Neural cell (in vitro differentiated cells): ENCODE results near the gene BCAP29. TPM values are rescaled to one million over a fixed set of nuclear protein-coding genes. Genes with fewer than 3 reads are reported as not detected.

Source experiments
- H2AFZ ChIP-seq: fragments of 200-600, 300-800 bp; sonication (generic), shearing (Covaris generic); 2 replicates; pipeline ENCODE4 v1.6.0; 2014; ENCODE audit warnings: low read depth, mild to moderate bottlenecking, antibody characterized with exemption, low read length, moderate library complexity
- H3F3A ChIP-seq: fragments of 200-600 bp; shearing (Covaris generic); 2 replicates; pipeline ENCODE4 v1.6.1; 2016; ENCODE audit warnings: mild to moderate bottlenecking, moderate library complexity, mixed read lengths, antibody characterized with exemption, low read length; ENCODE audit not compliant: insufficient read depth, poor library complexity, severe bottlenecking
- H3K27ac ChIP-seq: fragments of 200-600, 300-800 bp; sonication (generic), shearing (Covaris generic); 2 replicates; pipeline ENCODE4 v1.5.1; 2014; ENCODE audit warnings: mild to moderate bottlenecking, low read length, moderate library complexity
- H3K27me3 ChIP-seq: fragments of 300-800, 200-600 bp; sonication (generic), shearing (Covaris generic); 2 replicates; pipeline ENCODE4 v1.6.0; 2014; ENCODE audit warnings: mild to moderate bottlenecking, low read depth, low read length, moderate library complexity; ENCODE audit not compliant: insufficient read depth
- H3K36me3 ChIP-seq: fragments of 300-800, 200-600 bp; sonication (generic), shearing (Covaris generic); 2 replicates; pipeline ENCODE4 v1.5.1; 2014; ENCODE audit warnings: mild to moderate bottlenecking, antibody characterized with exemption, low read length, moderate library complexity; ENCODE audit not compliant: insufficient read depth
- H3K4me2 ChIP-seq: fragments of 300-800, 200-600 bp; sonication (generic), shearing (Covaris generic); 2 replicates; pipeline ENCODE4 v1.6.0; 2014; ENCODE audit warnings: mild to moderate bottlenecking, low read length
- H3K4me3 ChIP-seq: fragments of 300-800, 200-600 bp; sonication (generic), shearing (Covaris generic); 2 replicates; pipeline ENCODE4 v1.5.1; 2014; ENCODE audit warnings: mild to moderate bottlenecking, low read length, moderate library complexity
- H3K79me2 ChIP-seq: fragments of 200-600 bp; shearing (Covaris generic); replicated peaks from 2 replicates; pipeline ENCODE4 v1.6.0; 2014; ENCODE audit warnings: mild to moderate bottlenecking, low read length, moderate library complexity; ENCODE audit not compliant: insufficient read depth
- H3K9ac ChIP-seq: fragments of 300-800, 200-600 bp; sonication (generic), shearing (Covaris generic); 2 replicates; pipeline ENCODE4 v1.6.1; 2016; ENCODE audit warnings: mild to moderate bottlenecking, low read length, mixed read lengths
- H3K9me2 ChIP-seq: fragments of 200-600 bp; shearing (Covaris generic); 2 replicates; pipeline ENCODE4 v1.6.1; 2016; ENCODE audit warnings: mild to moderate bottlenecking, low read length, mixed read lengths; ENCODE audit not compliant: insufficient read depth
- H3K9me3 ChIP-seq: fragments of 200-600, 300-800 bp; sonication (generic), shearing (Covaris generic); 2 replicates; pipeline ENCODE4 v1.6.1; 2016; ENCODE audit warnings: mild to moderate bottlenecking, mixed run types, low read length, moderate library complexity, mixed read lengths
- H4K20me1 ChIP-seq: fragments of 200-600 bp; shearing (Covaris generic); 2 replicates; pipeline ENCODE4 v1.6.1; 2016; ENCODE audit warnings: mild to moderate bottlenecking, mixed run types; ENCODE audit not compliant: insufficient read depth
- CTCF ChIP-seq: fragments of 450-650 bp; IDR thresholded peaks from 2 replicates; pipeline ENCODE4 v1.5.1; 2014; ENCODE audit warnings: antibody characterized with exemption, mild to moderate bottlenecking, moderate library complexity; ENCODE audit not compliant: poor library complexity, severe bottlenecking
- EP300 ChIP-seq: fragments of 450-650 bp; conservative IDR thresholded peaks from 2 replicates; pipeline ENCODE4 v1.6.1; 2014; ENCODE audit warnings: antibody characterized with exemption, mild to moderate bottlenecking, moderate library complexity; ENCODE audit not compliant: poor library complexity, severe bottlenecking
- EZH2 ChIP-seq: fragments of 200-600, 300-800 bp; shearing (Covaris generic), sonication (generic); IDR thresholded peaks from 2 replicates; pipeline ENCODE4 v1.6.1; 2014; ENCODE audit warnings: antibody characterized with exemption, low read length, borderline replicate concordance, mild to moderate bottlenecking; ENCODE audit not compliant: insufficient read depth, poor library complexity, severe bottlenecking
- MXI1 ChIP-seq: fragments of 450-650 bp; conservative IDR thresholded peaks from 2 replicates; pipeline ENCODE4 v1.6.1; 2014; ENCODE audit warnings: antibody characterized with exemption, mild to moderate bottlenecking; ENCODE audit not compliant: poor library complexity, severe bottlenecking
- POLR2AphosphoS5 ChIP-seq: IDR thresholded peaks from 2 replicates; pipeline ENCODE4 v1.6.1; 2012
- RAD21 ChIP-seq: fragments of 450-650 bp; conservative IDR thresholded peaks from 2 replicates; pipeline ENCODE4 v1.6.1; 2014; ENCODE audit warnings: antibody characterized with exemption, mild to moderate bottlenecking, moderate library complexity
- SMC3 ChIP-seq: fragments of 450-650 bp; conservative IDR thresholded peaks from 2 replicates; pipeline ENCODE4 v1.6.1; 2014; ENCODE audit warnings: antibody characterized with exemption, mild to moderate bottlenecking, moderate library complexity; ENCODE audit not compliant: poor library complexity
- TAF1 ChIP-seq: IDR thresholded peaks from 2 replicates; pipeline ENCODE4 v1.6.1; 2012; ENCODE audit warnings: low read depth
- polyA plus RNA-seq: library from polyadenylated mRNA; depleted of rRNA; stranded (reverse); fragments of >200 nt; gene quantifications from 2 replicates; pipeline ENCODE4 v1.2.3, GENCODE V29; 2014
- TF ChIP-seq, protein P1 (sequence below): IDR thresholded peaks from 2 replicates; pipeline ENCODE4 v1.6.1; 2012; ENCODE audit warnings: borderline replicate concordance

Gene BCAP29
- polyA plus RNA-seq, 1 donor from 2014 or later: 51.5 TPM

- TF ChIP-seq EZH2: no peak
- TF ChIP-seq RAD21: no peak
- TF ChIP-seq, protein P1, sequence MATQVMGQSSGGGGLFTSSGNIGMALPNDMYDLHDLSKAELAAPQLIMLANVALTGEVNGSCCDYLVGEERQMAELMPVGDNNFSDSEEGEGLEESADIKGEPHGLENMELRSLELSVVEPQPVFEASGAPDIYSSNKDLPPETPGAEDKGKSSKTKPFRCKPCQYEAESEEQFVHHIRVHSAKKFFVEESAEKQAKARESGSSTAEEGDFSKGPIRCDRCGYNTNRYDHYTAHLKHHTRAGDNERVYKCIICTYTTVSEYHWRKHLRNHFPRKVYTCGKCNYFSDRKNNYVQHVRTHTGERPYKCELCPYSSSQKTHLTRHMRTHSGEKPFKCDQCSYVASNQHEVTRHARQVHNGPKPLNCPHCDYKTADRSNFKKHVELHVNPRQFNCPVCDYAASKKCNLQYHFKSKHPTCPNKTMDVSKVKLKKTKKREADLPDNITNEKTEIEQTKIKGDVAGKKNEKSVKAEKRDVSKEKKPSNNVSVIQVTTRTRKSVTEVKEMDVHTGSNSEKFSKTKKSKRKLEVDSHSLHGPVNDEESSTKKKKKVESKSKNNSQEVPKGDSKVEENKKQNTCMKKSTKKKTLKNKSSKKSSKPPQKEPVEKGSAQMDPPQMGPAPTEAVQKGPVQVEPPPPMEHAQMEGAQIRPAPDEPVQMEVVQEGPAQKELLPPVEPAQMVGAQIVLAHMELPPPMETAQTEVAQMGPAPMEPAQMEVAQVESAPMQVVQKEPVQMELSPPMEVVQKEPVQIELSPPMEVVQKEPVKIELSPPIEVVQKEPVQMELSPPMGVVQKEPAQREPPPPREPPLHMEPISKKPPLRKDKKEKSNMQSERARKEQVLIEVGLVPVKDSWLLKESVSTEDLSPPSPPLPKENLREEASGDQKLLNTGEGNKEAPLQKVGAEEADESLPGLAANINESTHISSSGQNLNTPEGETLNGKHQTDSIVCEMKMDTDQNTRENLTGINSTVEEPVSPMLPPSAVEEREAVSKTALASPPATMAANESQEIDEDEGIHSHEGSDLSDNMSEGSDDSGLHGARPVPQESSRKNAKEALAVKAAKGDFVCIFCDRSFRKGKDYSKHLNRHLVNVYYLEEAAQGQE: no peak
- TF ChIP-seq MXI1: no peak
- no peak for TF ChIP-seq SMC3
- no peak for TF ChIP-seq CTCF
- no peak for TF ChIP-seq TAF1
These were observed 527 bp upstream of the BCAP29 start for GRCh38 chr7:107579554-107579884.

DNA sequence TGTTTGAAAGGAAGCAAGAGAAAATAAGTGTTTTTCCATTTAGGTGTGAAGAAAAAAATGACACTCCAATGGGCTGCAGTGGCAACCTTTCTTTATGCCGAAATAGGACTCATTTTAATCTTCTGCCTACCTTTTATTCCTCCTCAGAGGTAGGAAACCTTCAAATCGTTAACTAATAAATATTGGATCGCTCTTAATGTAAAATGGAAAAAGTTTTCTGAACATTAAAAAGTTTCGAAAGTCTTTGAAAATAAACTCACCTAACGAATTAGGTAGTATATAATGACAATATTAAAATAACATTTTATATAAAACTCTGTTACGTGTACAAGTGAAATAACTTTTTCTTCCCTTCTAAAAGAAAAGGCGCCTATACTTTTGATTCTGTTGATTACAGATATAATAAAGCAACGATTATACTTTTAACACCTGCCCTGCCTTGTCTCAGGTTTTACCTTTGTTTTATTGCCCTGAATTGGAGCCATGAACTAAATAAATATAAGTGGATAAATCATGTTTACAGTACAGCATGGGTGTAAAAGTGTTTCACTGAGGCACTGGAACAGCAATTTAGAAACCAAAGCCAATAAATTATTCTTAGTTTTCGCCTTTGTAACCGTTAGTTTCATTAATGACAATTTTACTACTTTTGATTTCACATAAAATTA is 804 bp downstream of the BCAP29 start:
- Histone ChIP-seq H3K79me2 (no peaks in the 10 kb centered on the region), H3K9me2 (no peaks in the 10 kb centered on the region), H3K4me2 (peak overlapping the region; percentile 46), H3K9me3 (no peaks in the 10 kb centered on the region), H3K27ac (no peak overlapping the region), H3K36me3 (no peaks in the 10 kb centered on the region), H4K20me1 (no peaks in the 10 kb centered on the region), H3F3A (no peaks in the 10 kb centered on the region), H3K4me3 (peak overlapping the region; percentile 82), H3K27me3 (no peaks in the 10 kb centered on the region), H3K9ac (peak overlapping the region; percentile 70), H2AFZ (no peak overlapping the region)
- no peak for TF ChIP-seq POLR2AphosphoS5
- no peak for TF ChIP-seq EP300
- TF ChIP-seq EZH2: no peak
- TF ChIP-seq MXI1: no peak
- TF ChIP-seq, protein P1: no peak
- TF ChIP-seq SMC3: no peak
- no peak for TF ChIP-seq TAF1

More at GRCh38 chr7:107579554-107579884, 527 bp upstream of the BCAP29 start:
- Histone ChIP-seq H3K36me3 (no peaks in the 10 kb centered on the region), H3K9me2 (no peaks in the 10 kb centered on the region), H3K9me3 (no peaks in the 10 kb centered on the region), H3F3A (no peaks in the 10 kb centered on the region), H3K27ac (no peak overlapping the region), H3K9ac (peak overlapping the region; percentile 70), H2AFZ (peak overlapping the region; percentile 51), H4K20me1 (no peaks in the 10 kb centered on the region), H3K4me2 (peak overlapping the region; percentile 52), H3K4me3 (peak overlapping the region; percentile 82), H3K79me2 (no peaks in the 10 kb centered on the region), H3K27me3 (no peaks in the 10 kb centered on the region)
